Neural progenitor cell (in vitro differentiated cells): ENCODE data around the gene KRT6C. TPM values are rescaled to one million over a fixed set of nuclear protein-coding genes. Genes with fewer than 3 reads are reported as not detected.
"Not testable (repeated sequence)": the region's sequence is repeated elsewhere in the genome, so short reads cannot be mapped to it uniquely, and the experiment has no call there.

Experiments
- DNase-seq: peaks from one replicate; pipeline ENCODE4 v3.0.0-alpha.2; 2016; ENCODE audit warnings: low spot score
- H2AFZ ChIP-seq: fragments of 200-600 bp; sonication (generic); replicated peaks from 2 replicates; pipeline ENCODE4 v1.6.1; 2016; ENCODE audit warnings: antibody characterized with exemption
- H3F3A ChIP-seq: fragments of 200-600 bp; sonication (generic); 2 replicates; pipeline ENCODE4 v1.6.1; 2016; ENCODE audit warnings: antibody characterized with exemption, low read depth
- H3K27ac ChIP-seq: fragments of 200-600 bp; sonication (generic); 2 replicates; pipeline ENCODE4 v1.5.1; 2016; ENCODE audit warnings: mild to moderate bottlenecking
- H3K27me3 ChIP-seq: fragments of 200-600 bp; sonication (generic); 2 replicates; pipeline ENCODE4 v1.6.1; 2016; ENCODE audit warnings: mild to moderate bottlenecking, moderate library complexity
- H3K36me3 ChIP-seq: fragments of 200-600 bp; sonication (generic); 2 replicates; pipeline ENCODE4 v1.5.1; 2016
- H3K4me1 ChIP-seq: fragments of 200-600 bp; sonication (generic); 2 replicates; pipeline ENCODE4 v1.6.1; 2016; ENCODE audit warnings: mixed run types
- H3K4me2 ChIP-seq: fragments of 200-600 bp; sonication (generic); 2 replicates; pipeline ENCODE4 v1.6.1; 2016
- H3K4me3 ChIP-seq: fragments of 200-600 bp; sonication (generic); 2 replicates; pipeline ENCODE4 v1.5.1; 2016
- H3K79me2 ChIP-seq: fragments of 200-600 bp; sonication (generic); 2 replicates; pipeline ENCODE4 v1.6.1; 2016; ENCODE audit warnings: low read depth
- H3K9ac ChIP-seq: fragments of 200-600 bp; sonication (generic); 2 replicates; pipeline ENCODE4 v1.6.1; 2016
- H3K9me3 ChIP-seq: fragments of 200-600 bp; sonication (generic); 2 replicates; pipeline ENCODE4 v1.5.1; 2016; ENCODE audit warnings: low read depth
- H4K20me1 ChIP-seq: fragments of 200-600 bp; sonication (generic); 2 replicates; pipeline ENCODE4 v1.6.1; 2016; ENCODE audit warnings: low read depth
- H3K27ac Mint-ChIP-seq: 3 replicates; pipeline ENCODE4 v1.8.0; 2021; ENCODE audit warnings: mixed read lengths
- H3K27me3 Mint-ChIP-seq: 2 replicates; pipeline ENCODE4 v1.8.0; 2022; ENCODE audit warnings: low read depth, mild to moderate bottlenecking, inconsistent platforms, moderate library complexity, mixed read lengths; ENCODE audit not compliant: insufficient read depth
- H3K36me3 Mint-ChIP-seq: 3 replicates; pipeline ENCODE4 v1.8.0; 2021; ENCODE audit warnings: mixed read lengths
- H3K4me1 Mint-ChIP-seq: 3 replicates; pipeline ENCODE4 v1.8.0; 2021; ENCODE audit warnings: mixed read lengths
- H3K4me3 Mint-ChIP-seq: 3 replicates; pipeline ENCODE4 v1.8.0; 2021; ENCODE audit warnings: mild to moderate bottlenecking, moderate library complexity, mixed read lengths
- H3K9me3 Mint-ChIP-seq: 3 replicates; pipeline ENCODE4 v1.8.0; 2020; ENCODE audit warnings: mixed read lengths
- CTCF ChIP-seq: fragments of 200-600 bp; sonication (generic); IDR thresholded peaks from 2 replicates; pipeline ENCODE4 v1.5.1; 2017; ENCODE audit warnings: antibody characterized with exemption, mild to moderate bottlenecking
- EZH2 ChIP-seq: fragments of 200-600 bp; sonication (generic); IDR thresholded peaks from 2 replicates; pipeline ENCODE4 v1.6.1; 2017; ENCODE audit warnings: antibody characterized with exemption, mild to moderate bottlenecking, moderate library complexity
- EZH2phosphoT487 ChIP-seq: fragments of 200-600 bp; sonication (generic); IDR thresholded peaks from 2 replicates; pipeline ENCODE4 v1.6.1; 2017; ENCODE audit warnings: antibody characterized with exemption
- total RNA-seq: library from RNA; depleted of rRNA; stranded (reverse); fragments of >200 nt; gene quantifications from 2 replicates; pipeline ENCODE4 v1.2.3, GENCODE V29; 2015; ENCODE audit warnings: low replicate concordance

The KRT6C gene
- total RNA-seq, 1 donor from 2014 or later, result not detected

GRCh38 chr12:52494100-52494499, 20.5 kb upstream of the KRT6C start:
- H3K4me1 ChIP-seq, result peaks cover 18% of the 10 kb centered on the region
- Mint-ChIP-seq H3K4me1 (peaks cover 21% of the 10 kb centered on the region), H3K4me3 (no peak overlapping the region), H3K9me3 (no peaks in the 10 kb centered on the region), H3K36me3 (no peaks in the 10 kb centered on the region), H3K27ac (no peak overlapping the region), H3K27me3 (no peaks in the 10 kb centered on the region)
- peaks cover 13% of the 10 kb centered on the region for H3F3A ChIP-seq
- no peak overlapping the region for H3K27ac ChIP-seq
- no peak overlapping the region for H3K9ac ChIP-seq
- DNase-seq, result no peak
- H3K4me3 ChIP-seq, result no peak overlapping the region
- H3K9me3 ChIP-seq, result no peaks in the 10 kb centered on the region
- no peak overlapping the region for H3K4me2 ChIP-seq
- H3K79me2 ChIP-seq, result no peaks in the 10 kb centered on the region
- H2AFZ ChIP-seq, result no peak overlapping the region
- no peak for TF ChIP-seq CTCF
- TF ChIP-seq EZH2phosphoT487, result no peak
- no peak for TF ChIP-seq EZH2
- no peaks in the 10 kb centered on the region for H3K36me3 ChIP-seq
- no peaks in the 10 kb centered on the region for H4K20me1 ChIP-seq
- no peaks in the 10 kb centered on the region for H3K27me3 ChIP-seq

GRCh38 chr12:52493172-52493571, 19.6 kb upstream of the KRT6C start, which contains the start of gene KRT6A:
Gene KRT6A (minus strand): TSS chr12:52493257. CDS start chr12:52493188, 69 bp downstream.
- DNase-seq, result no peak
- no peaks in the 10 kb centered on the region for H3K36me3 Mint-ChIP-seq
- no peaks in the 10 kb centered on the region for H4K20me1 ChIP-seq
- no peak for TF ChIP-seq EZH2
- no peak for TF ChIP-seq CTCF
- TF ChIP-seq EZH2phosphoT487, result no peak
- no peaks in the 10 kb centered on the region for H3K79me2 ChIP-seq
- no peaks in the 10 kb centered on the region for H3K27me3 ChIP-seq
- H3K27ac Mint-ChIP-seq, result no peak within 1 kb of the TSS
- no peak within 1 kb of the TSS for H2AFZ ChIP-seq
- no peak within 1 kb of the TSS for H3K4me2 ChIP-seq
- no peak within 1 kb of the TSS for H3K4me3 ChIP-seq
- no peak within 1 kb of the TSS for H3K27ac ChIP-seq
- H3K27me3 Mint-ChIP-seq, result no peaks in the 10 kb centered on the region
- H3K4me3 Mint-ChIP-seq, result no peak within 1 kb of the TSS
- H3F3A ChIP-seq, result peaks cover 13% of the 10 kb centered on the region
- no peaks in the 10 kb centered on the region for H3K9me3 Mint-ChIP-seq
- H3K36me3 ChIP-seq, result no peaks in the 10 kb centered on the region
- H3K4me1 Mint-ChIP-seq, result peaks cover 21% of the 10 kb centered on the region
- H3K4me1 ChIP-seq, result peaks cover 18% of the 10 kb centered on the region
- H3K9me3 ChIP-seq, result no peaks in the 10 kb centered on the region
- H3K9ac ChIP-seq, result no peak within 1 kb of the TSS

GRCh38 chr12:52492405-52492804, 18.8 kb upstream of the KRT6C start:
- not testable (repeated sequence) for H4K20me1 ChIP-seq, H2AFZ ChIP-seq, H3K27ac ChIP-seq, H3K27ac Mint-ChIP-seq, DNase-seq, H3K9me3 Mint-ChIP-seq, H3K9ac ChIP-seq, H3K27me3 ChIP-seq, H3K4me3 Mint-ChIP-seq, H3K79me2 ChIP-seq, H3K36me3 Mint-ChIP-seq, H3K4me3 ChIP-seq, H3K36me3 ChIP-seq, H3K4me2 ChIP-seq, H3K9me3 ChIP-seq, H3K27me3 Mint-ChIP-seq
- Histone ChIP-seq H3F3A (peaks cover 13% of the 10 kb centered on the region), H3K4me1 (peaks cover 18% of the 10 kb centered on the region)
- peaks cover 21% of the 10 kb centered on the region for H3K4me1 Mint-ChIP-seq

GRCh38 chr12:52491495-52491894, 17.9 kb upstream of the KRT6C start:
- H3K27me3 ChIP-seq, H3K36me3 ChIP-seq, H2AFZ ChIP-seq, H3K9ac ChIP-seq, H3K9me3 Mint-ChIP-seq, H3K4me3 ChIP-seq, H3K4me2 ChIP-seq, DNase-seq, H4K20me1 ChIP-seq, H3K9me3 ChIP-seq, H3F3A ChIP-seq, H3K27ac Mint-ChIP-seq, H3K27me3 Mint-ChIP-seq, H3K36me3 Mint-ChIP-seq, H3K4me3 Mint-ChIP-seq, H3K79me2 ChIP-seq, H3K27ac ChIP-seq: not testable (repeated sequence)
- H3K4me1 ChIP-seq, result peaks cover 11% of the 10 kb centered on the region
- H3K4me1 Mint-ChIP-seq, result peaks cover 17% of the 10 kb centered on the region
